Measurements from ENCODE around the gene GRAP2.

GRAP2 gene

DNA sequence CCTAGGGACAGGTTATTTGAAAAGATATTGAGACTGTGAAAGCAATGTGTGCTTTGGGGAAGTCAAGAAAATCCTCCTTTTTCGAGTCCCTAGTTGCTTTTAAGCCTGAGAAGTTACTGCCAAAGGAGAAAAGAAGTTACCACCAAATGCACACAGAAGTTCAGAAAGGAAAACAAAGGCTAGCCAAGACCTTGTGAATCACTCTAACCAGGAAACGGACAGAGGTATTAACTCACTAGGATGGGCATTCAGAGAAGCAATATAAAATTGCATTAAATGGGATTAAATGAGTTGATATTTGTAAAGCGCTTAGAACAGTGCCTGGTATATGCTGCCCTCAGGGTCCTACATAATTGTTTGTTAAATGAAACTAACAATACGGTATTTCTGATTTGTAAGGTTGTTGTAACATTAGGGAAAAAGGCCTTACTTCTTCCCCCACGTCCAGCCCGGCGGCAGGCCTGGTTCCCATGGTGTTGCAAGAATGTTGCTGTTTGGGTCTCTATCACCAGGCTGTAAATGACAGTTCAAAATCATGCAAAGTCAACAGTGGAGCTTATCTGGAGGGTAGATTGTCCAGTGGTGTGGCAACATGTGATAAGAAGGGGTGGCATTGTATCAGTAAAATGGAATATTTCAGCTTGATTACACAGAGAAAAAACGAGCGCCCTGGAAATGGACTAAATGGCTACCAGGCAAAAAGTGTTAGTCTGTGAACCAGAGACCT is 66.4 kb downstream of the GRAP2 start:
- ChIA-PET CTCF (no interaction called here), POLR2A (no interaction called here)
- no peak overlapping the region for H3K4me3 ChIP-seq (ENCODE audit: low read depth, low read length)
- DNase-seq (ENCODE audit: low read depth, low spot score): peak; percentile 24
- TF ChIP-seq, protein P1, sequence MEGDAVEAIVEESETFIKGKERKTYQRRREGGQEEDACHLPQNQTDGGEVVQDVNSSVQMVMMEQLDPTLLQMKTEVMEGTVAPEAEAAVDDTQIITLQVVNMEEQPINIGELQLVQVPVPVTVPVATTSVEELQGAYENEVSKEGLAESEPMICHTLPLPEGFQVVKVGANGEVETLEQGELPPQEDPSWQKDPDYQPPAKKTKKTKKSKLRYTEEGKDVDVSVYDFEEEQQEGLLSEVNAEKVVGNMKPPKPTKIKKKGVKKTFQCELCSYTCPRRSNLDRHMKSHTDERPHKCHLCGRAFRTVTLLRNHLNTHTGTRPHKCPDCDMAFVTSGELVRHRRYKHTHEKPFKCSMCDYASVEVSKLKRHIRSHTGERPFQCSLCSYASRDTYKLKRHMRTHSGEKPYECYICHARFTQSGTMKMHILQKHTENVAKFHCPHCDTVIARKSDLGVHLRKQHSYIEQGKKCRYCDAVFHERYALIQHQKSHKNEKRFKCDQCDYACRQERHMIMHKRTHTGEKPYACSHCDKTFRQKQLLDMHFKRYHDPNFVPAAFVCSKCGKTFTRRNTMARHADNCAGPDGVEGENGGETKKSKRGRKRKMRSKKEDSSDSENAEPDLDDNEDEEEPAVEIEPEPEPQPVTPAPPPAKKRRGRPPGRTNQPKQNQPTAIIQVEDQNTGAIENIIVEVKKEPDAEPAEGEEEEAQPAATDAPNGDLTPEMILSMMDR (IDR thresholded peaks at IDR 0.05; ENCODE audit: insufficient read depth, low read length, missing control alignments): no peak

DNA sequence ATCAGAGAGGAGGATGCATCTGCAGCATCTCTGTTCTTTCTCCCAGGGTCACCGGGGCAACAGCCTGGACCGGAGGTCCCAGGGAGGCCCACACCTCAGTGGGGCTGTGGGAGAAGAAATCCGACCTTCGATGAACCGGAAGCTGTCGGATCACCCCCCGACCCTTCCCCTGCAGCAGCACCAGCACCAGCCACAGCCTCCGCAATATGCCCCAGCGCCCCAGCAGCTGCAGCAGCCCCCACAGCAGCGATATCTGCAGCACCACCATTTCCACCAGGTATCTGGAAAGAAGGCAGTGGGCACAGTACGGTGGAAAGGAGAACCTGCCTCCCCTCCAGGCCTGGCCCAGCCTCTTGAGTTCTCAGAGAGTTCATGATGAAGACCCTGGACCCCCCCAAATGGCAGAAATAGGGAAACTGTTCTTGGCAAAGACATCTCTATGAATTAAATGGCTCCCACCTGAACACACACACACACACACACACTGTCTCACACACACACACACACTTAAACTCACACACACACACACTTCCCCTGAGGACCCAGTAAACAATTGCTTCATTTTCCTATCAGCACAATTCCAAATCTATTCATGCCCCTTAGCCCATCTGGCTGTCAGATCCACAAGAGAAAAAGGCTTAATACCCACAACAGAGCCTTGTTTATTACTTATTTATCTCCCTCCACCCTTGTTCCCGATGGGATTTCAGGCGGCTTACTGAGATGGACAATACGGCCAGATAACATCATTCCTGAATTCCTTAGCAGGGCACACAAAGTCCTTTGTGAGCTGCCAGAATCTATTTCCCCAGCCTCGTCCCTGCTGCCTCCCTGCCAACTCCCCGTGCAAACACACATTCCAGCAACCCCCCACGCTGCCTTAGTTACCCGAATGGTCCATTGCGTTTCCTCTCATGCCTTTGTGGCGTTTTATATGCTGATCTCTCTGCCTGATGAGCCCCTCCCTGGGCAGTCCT is 67.4 kb downstream of the GRAP2 start:
- H3K4me3 ChIP-seq (ENCODE audit: low read depth, low read length): no peak overlapping the region
- CTCF ChIA-PET: no interaction called here
- TF ChIP-seq, protein P1 (IDR thresholded peaks at IDR 0.05; ENCODE audit: insufficient read depth, low read length, missing control alignments): no peak
- DNase-seq (ENCODE audit: low read depth, low spot score): no peak
- POLR2A ChIA-PET: no interaction called here

DNA sequence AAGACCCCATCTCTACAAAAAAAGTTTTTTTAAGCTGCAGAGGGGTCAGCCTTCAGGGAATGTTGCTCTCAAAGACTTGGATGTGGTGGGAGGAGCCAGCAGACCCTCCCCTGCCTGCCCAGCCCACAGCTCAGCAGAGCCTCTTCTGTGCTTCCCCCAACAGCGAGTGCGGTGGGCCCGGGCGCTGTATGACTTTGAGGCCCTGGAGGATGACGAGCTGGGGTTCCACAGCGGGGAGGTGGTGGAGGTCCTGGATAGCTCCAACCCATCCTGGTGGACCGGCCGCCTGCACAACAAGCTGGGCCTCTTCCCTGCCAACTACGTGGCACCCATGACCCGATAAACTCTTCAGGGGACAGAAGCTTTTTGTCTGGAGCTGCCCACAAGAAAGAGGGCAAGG is 69.9 kb downstream of the GRAP2 start:
- TF ChIP-seq, protein P1 (IDR thresholded peaks at IDR 0.05; ENCODE audit: insufficient read depth, low read length, missing control alignments): no peak
- DNase-seq (ENCODE audit: low read depth, low spot score): no peak
- H3K4me3 ChIP-seq (ENCODE audit: low read depth, low read length): no peak overlapping the region
- CTCF ChIA-PET: no interaction called here
- POLR2A ChIA-PET: no interaction called here

DNA sequence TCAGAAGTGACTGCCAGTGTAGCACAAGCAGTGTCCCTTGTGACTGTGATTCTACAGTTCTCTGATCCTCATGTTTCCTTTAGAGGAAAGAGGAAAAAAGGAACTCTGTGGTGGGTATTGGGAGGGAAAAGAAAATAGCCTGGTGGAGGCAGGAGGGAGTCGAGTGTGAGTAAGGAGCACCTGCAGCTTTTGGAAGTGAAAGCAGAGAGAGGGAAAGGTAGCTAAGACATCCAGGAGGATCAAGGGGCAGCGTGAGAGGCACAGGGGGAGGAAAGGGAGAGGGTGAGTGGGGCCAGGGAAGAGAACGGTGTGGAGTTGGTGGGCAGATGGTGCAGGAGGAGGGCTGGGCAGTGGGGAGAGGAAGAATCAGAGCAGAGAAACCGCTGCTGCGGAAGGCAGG is 71.8 kb downstream of the GRAP2 start:
- CTCF ChIA-PET: no interaction called here
- TF ChIP-seq, protein P1 (IDR thresholded peaks at IDR 0.05; ENCODE audit: insufficient read depth, low read length, missing control alignments): no peak
- no peak for DNase-seq (ENCODE audit: low read depth, low spot score)
- POLR2A ChIA-PET: no interaction called here
- no peak overlapping the region for H3K4me3 ChIP-seq (ENCODE audit: low read depth, low read length)

DNA sequence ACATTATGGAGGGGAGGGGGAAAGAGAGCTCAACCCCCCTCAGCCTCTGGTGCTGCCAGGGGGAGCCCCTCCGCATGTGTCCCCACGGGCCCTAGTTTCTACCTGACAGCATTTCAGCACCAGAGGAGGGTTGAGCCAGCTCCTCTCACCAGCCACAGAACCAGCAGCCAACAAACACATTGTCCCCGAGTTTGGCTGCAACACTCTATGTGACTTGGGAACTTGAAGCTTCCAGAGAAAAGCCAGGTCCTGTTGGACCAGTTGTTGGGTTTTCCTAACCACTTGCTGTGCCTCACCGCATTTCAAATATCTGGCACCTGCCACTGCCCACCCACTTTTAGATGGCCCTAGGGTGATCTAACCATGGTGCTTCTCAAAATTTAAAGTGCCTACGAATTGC is 72.8 kb downstream of the GRAP2 start:
- DNase-seq (ENCODE audit: low read depth, low spot score): no peak
- ChIA-PET POLR2A (interaction anchor here (0.5 kb wide), 1 partner anchor 725 kb away, joined by 4 read pairs; no protein-coding TSS in a partner anchor), CTCF (interaction anchor here (0.7 kb wide), 1 partner anchor 17 kb away, joined by 3 read pairs; no protein-coding TSS in a partner anchor)
- TF ChIP-seq, protein P1 (IDR thresholded peaks at IDR 0.05; ENCODE audit: insufficient read depth, low read length, missing control alignments): no peak
- no peak overlapping the region for H3K4me3 ChIP-seq (ENCODE audit: low read depth, low read length)

DNA sequence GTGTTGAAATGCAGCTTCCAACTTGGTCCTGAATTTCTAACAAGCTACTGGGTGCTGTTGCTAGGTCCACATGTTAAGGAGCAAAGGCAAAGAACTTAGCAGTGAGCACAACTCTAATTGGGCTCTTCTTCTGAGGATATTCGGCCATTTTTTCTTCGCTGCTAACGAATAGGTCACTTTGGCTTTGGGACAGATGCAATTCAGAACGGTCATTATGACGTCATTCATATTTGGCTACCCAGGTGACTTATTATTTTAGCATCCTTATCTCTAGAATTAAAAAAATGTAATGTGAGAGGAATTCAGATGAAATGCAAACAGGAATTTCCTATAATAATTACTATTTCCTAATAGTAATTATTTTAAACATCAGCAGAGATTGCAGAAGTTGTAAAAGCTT is 73.2 kb downstream of the GRAP2 start:
- no peak for DNase-seq (ENCODE audit: low read depth, low spot score)

More for the DNA sequence above, 73.2 kb downstream of the GRAP2 start:
- ChIA-PET CTCF (interaction anchor here (0.7 kb wide), 1 partner anchor 17 kb away, joined by 3 read pairs; no protein-coding TSS in a partner anchor), POLR2A (interaction anchor here (0.5 kb wide), 1 partner anchor 726 kb away, joined by 4 read pairs; no protein-coding TSS in a partner anchor)
- H3K4me3 ChIP-seq (ENCODE audit: low read depth, low read length): no peak overlapping the region
- TF ChIP-seq, protein P1 (IDR thresholded peaks at IDR 0.05; ENCODE audit: insufficient read depth, low read length, missing control alignments): no peak
